AG04449 (cell line): ENCODE data around the gene AK8.

ENCODE experiments used
- CTCF ChIA-PET: fragments of 350-600 bp; formaldehyde crosslinking; extraction: SDS; loops from one replicate; lab custom pipeline; 2021; ENCODE audit warnings: antibody characterized with exemption; lab: Yijun Ruan, JAX
- POLR2A ChIA-PET: fragments of 400-600, 350-600 bp; formaldehyde crosslinking; extraction: SDS; loops from one replicate; lab custom pipeline; 2020; ENCODE audit warnings: antibody characterized with exemption, inconsistent platforms; lab: Yijun Ruan, JAX
- DNase-seq: peaks from one replicate; pipeline ENCODE4 v3.0.0-alpha.2; 2010; ENCODE audit warnings: low read depth, low spot score
- H3K4me3 ChIP-seq: 2 replicates; pipeline ENCODE4 v1.5.1; 2011; ENCODE audit warnings: low read depth, mild to moderate bottlenecking, control low read depth, low read length
- TF ChIP-seq, protein P1 (sequence below): IDR thresholded peaks from one replicate; pipeline ENCODE4 v1.5.1; 2011; ENCODE audit warnings: mild to moderate bottlenecking, moderate library complexity, low read length, control low read depth, inconsistent platforms; ENCODE audit not compliant: insufficient read depth; ENCODE audit errors: missing control alignments

The AK8 gene

GRCh38 chr9:132894346-132894745, 16.3 kb upstream of the AK8 start:
- TF ChIP-seq, protein P1, sequence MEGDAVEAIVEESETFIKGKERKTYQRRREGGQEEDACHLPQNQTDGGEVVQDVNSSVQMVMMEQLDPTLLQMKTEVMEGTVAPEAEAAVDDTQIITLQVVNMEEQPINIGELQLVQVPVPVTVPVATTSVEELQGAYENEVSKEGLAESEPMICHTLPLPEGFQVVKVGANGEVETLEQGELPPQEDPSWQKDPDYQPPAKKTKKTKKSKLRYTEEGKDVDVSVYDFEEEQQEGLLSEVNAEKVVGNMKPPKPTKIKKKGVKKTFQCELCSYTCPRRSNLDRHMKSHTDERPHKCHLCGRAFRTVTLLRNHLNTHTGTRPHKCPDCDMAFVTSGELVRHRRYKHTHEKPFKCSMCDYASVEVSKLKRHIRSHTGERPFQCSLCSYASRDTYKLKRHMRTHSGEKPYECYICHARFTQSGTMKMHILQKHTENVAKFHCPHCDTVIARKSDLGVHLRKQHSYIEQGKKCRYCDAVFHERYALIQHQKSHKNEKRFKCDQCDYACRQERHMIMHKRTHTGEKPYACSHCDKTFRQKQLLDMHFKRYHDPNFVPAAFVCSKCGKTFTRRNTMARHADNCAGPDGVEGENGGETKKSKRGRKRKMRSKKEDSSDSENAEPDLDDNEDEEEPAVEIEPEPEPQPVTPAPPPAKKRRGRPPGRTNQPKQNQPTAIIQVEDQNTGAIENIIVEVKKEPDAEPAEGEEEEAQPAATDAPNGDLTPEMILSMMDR = no peak
- ChIA-PET CTCF (interaction anchor here (2.5 to 6.2 kb wide), 2 partner anchors 9 to 15 kb away, joined by 8 to 66 read pairs; partner anchors contain the start of gene SPACA9), POLR2A (no interaction called here)
- no peak for DNase-seq
- no peak overlapping the region for H3K4me3 ChIP-seq

DNA sequence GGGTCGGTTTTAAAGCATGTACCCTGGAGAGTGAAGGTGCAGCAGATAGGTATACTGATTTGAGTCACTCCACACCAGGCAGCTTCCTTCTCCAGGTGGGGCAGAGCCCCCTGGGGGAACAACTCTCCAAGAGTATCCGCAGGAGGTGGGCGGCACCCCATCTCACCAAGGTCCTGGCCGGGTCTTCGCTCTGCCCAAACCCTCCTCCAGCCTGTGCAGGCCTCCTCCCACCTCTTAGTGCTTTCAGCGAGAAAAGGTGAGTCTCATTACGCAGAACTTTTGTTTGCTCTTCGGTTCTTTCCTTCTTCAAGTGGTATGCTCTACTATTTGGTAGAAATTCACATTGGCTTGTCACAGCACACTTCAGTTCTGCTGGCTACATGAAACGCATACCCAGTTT, 14.3 kb upstream of the AK8 start:
- no peak overlapping the region for H3K4me3 ChIP-seq
- CTCF ChIA-PET = interaction anchor here (2.5 to 6.2 kb wide), 2 partner anchors 11 to 13 kb away, joined by 8 to 66 read pairs; partner anchors contain the start of gene SPACA9
- TF ChIP-seq, protein P1 = no peak
- POLR2A ChIA-PET = no interaction called here
- no peak for DNase-seq

GRCh38 chr9:132888151-132888550, 10.1 kb upstream of the AK8 start:
- CTCF ChIA-PET = interaction anchor here (1.0 to 1.2 kb wide), 2 partner anchors 13 to 17 kb away, joined by 3 read pairs; no protein-coding TSS in a partner anchor
- no peak overlapping the region for H3K4me3 ChIP-seq

DNA sequence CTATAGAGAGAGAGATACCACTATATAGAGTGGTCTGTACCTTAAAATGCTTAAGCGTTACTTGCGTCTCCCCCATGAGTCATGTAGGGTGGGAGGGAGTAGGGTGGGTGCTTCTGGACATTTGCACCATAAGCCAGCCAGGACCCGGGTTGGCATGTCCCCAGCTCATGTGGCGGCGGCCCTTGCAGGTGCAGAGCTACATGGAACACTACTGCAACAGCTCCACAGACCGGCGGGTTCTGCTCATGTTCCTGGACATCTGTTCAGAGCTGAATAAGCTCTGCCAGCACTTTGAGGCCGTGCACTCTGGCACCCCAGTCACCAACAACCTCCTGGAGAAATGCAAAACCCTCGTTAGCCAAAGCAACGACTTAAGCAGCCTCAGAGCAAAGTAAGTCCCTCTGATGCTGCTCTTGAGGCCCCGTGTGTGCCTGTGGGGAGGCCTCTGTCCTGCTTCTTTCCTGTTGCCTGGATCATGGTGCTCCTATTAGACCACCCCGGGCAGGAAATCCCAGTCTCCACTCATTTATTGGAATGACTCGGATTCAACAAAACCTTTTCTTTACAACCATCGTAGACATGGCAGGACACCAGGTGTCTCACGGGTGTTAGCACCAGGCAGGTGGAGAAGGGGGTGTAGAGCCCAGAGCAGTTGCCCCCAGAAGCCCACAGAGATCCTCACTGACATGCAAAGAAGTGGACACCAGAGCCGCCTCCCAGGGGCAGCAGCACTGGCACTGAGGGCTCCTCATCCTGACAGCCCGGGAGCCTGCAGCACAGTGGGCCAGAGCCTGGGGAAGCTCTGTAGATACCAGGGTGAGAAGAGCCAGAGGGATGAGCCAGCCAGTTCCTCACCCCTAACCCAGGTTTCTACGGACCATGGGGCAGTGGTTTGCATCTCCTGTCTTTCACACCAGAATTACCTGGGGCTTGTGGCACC, 9.4 kb upstream of the AK8 start:
- H3K4me3 ChIP-seq = no peak overlapping the region
- CTCF ChIA-PET = interaction anchor here (0.9 to 1.0 kb wide), 2 partner anchors 9 to 17 kb away, joined by 3 read pairs; no protein-coding TSS in a partner anchor
- DNase-seq = no peak
- TF ChIP-seq, protein P1 = no peak
- POLR2A ChIA-PET = no interaction called here

More at GRCh38 chr9:132888151-132888550, 10.1 kb upstream of the AK8 start:
- DNase-seq = no peak
- TF ChIP-seq, protein P1 = no peak
- POLR2A ChIA-PET = interaction anchor here (0.7 kb wide), 1 partner anchor 10 kb away, joined by 3 read pairs; the partner anchor contains the start of gene SPACA9

- H3K4me3 ChIP-seq = no peak overlapping the region
- no peak for DNase-seq
- ChIA-PET CTCF (interaction anchor here (0.9 to 1.9 kb wide), 3 partner anchors 10 to 72 kb away, joined by 3 to 7 read pairs (median 4); no protein-coding TSS in a partner anchor), POLR2A (no interaction called here)
- TF ChIP-seq, protein P1 = no peak
These were observed 8.2 kb upstream of the AK8 start for GRCh38 chr9:132886334-132886725.
